SKM-1 treated with dmso at 0.1 percent for 144 hours (cell line): ENCODE results near the gene PRKAR2B.

Source experiments
- DNase-seq: peaks from one replicate; lab custom pipeline; 2025; ENCODE audit not compliant: unreplicated experiment; lab: John Stamatoyannopoulos, UW

The PRKAR2B gene

DNA sequence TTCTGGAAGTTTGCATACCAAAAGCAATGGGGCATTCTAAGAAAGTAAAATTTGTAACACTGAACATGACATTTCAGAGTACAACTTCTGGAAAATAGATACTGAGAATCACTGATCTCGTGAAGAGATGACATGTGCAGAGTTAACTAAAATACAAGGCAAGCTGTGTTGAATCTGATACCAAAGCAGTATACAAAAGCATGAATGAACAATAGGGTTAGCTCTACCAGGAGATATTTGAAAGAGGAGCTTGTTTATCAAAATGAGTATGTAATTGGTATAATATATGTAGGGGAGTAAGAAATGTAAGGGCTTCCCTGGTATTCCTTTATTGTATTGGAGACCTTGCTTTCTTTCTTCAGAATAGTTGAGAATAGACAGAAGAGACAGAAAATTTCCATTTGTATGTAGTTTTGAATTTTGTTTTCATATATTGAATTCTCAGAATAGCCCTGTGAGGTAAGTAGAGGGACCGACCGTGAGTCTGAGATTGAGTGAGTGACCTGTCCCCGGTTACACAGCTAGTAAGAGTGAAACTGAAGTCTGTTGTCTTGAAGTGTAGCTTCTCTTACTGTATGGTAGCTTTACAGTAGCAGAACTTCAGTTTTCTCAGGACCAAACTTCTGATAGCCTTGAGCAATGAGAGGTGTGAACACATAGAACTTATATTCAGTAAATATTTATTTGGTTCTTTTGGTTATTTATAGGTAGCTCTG is 129.3 kb downstream of the PRKAR2B start:
- DNase-seq = no peak

- no peak for DNase-seq
Measured at GRCh38 chr7:107179326-107180164, 135.0 kb downstream of the PRKAR2B start.

DNA sequence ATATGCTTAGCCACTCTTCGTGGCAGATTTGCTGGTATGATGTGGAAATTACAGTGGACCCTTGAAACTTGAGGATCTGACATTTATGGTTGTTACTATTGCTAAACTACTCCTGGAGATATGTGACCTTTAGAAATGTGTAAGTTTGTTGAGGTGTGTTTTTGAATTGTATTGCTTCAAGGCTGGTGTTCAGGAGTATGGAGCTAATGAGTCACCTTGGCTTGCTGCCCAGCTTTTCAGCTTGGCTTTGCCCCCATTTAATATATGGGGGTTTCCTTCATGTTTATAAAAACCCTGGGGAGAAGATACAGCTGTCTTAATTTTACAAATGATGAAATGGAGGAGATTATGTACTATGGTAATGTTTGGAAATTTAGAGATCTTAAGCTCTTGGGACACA is 135.9 kb downstream of the PRKAR2B start:
- DNase-seq = no peak

GRCh38 chr7:107181172-107181571 is 136.7 kb downstream of the PRKAR2B start:
- no peak for DNase-seq

- DNase-seq = no peak
Measured at GRCh38 chr7:107185716-107186115, 141.2 kb downstream of the PRKAR2B start.

DNA sequence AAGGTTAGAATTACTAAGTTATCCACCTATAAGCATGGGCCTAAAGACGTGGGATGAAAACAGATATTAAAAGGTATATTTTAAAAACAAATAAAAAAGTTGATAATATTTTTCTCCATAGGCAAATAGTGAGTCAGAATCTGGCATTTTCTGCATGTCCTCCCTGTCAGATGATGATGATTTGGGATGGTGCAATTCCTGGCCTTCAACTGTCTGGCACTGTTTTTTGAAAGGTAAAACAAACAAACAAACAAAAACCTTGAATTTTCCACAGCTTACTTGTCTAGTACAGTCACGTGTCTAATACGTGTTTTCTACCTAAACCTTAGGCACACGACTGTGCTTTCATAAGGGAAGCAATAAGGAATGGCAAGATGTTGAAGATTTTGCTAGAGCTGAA is 141.7 kb downstream of the PRKAR2B start:
- no peak for DNase-seq

DNA sequence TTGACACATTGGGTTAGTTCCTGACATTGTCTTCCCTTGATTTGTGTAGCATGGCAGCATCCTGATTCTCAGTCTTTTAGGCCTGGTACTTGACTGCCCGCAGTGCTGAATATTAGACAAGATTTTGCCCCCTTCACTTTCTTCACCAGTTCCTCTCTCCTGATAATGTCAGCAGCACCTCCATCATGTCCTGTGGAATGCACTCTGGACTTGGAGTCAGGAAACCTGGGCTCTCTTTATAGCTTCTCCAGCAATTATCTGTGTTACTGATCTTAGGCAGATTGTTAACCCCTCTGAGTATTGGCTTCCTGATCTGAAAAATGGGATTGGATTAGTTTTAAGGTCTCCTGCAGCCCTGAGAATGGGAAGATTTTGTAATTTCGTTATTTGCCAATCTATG is 143.3 kb downstream of the PRKAR2B start:
- no peak for DNase-seq

- no peak for DNase-seq
Measured at GRCh38 chr7:107190090-107190489, 145.6 kb downstream of the PRKAR2B start.

DNA sequence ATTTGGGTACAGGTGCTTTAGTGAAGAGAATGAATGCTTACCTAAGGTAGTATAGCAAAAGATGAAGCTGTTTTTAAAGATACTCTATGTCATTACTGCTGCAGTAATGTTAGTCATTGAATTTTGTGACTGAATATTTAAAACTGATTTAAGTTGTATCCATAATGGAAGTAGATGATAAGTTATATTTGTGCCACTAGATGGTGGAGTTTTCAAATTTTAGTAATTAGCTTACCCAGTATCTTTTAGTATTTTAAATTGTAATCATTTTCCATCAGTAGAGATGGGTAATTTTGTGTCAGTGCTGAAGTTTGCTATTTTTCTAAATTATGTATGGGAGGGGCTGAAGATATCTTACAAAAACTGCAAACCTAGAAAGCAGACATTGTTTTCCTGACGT is 149.5 kb downstream of the PRKAR2B start:
- no peak for DNase-seq

DNA sequence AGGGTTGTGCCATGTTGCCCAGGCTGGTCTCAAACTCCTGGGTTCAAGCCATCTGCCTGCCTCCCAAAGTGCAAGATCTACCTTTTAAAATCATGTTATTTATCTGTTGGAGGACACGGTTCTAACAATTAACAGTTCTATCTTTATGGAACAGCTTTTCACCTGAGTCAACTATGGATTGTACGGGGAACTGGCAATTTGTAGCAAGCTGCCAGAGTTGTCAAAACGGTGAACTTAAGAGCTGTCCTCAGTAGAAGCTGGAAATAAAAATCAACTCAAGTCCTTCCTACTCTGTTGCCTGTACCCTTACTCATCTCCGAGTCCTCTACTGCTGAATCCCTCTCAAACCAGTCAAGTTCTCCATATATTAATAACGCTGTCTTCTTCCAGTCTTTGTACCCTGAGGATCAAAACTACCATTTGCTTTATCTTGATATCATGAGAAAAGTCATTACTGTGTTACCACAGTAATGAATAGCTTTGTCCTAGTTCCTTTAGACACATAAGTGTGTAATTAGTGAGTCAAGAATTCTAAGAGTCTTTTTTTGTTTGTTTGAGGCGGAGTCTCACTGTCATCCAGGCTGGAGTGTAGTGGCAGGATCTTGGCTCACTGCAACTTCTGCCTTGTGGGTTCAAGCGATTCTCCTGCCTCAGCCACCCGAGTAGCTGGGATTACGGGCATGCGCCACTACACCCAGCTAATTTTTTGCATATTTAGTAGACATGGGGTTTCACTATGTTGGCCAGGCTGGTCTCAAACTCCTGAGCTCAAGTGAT is 152.5 kb downstream of the PRKAR2B start:
- no peak for DNase-seq

GRCh38 chr7:107201795-107202450 is 157.4 kb downstream of the PRKAR2B start:
- DNase-seq = no peak

DNA sequence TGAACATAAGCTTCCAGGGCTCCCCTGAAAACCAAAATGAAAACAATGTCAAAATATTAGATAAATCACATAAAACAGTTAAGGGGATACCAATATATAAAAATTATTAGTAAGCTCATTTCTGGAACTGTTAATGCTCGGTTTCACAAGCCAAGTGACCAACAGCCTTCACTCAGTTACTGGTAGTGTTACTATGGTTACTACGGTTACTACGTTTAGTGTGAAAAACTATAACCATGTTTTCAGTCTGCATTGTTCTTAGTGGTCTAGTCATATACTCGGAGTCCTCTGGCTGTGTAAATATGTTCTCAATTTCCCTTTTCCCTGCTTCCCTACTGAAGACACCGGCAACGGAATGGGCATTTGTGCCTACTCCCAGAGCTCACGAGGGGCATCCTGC is 159.1 kb downstream of the PRKAR2B start:
- DNase-seq = no peak

DNA sequence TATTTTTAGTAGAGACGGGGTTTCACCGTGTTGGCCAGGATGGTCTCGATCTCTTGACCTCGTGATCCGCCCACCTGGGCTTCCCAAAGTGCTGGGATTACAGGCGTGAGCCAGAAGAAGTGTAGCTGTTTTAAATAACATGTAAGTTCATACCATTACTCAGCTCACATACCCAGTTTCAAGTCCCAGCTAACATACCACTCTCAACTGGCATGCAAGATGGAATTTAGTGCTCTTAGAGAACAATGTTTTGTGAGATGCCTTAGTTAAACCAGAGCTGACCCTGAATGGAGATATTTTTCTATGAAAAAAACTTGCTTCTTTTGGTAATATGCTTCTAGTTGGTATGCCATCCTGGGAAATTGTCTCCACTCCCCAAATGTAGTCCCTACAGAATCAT is 161.6 kb downstream of the PRKAR2B start:
- DNase-seq = no peak

GRCh38 chr7:107206706-107207105 is 162.2 kb downstream of the PRKAR2B start:
- DNase-seq = no peak

DNA sequence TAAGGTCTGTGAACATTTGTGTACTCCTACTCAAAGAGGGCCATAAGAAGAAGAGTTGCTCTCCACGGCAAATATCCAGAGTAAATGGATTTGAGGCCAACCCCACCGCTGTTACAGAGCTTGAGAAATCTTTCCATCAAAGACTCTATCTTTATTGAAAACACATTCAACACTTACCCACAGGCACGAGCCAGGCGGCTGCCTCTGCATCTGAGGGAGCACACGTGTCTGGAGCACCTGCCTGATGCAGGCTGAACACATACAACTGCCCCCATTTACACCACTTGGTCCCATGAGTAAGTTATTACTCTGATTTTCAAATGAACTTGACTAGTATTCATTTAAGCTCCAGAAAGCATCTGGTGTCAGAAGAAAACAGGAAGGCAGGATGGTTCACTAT is 163.0 kb downstream of the PRKAR2B start:
- no peak for DNase-seq

DNA sequence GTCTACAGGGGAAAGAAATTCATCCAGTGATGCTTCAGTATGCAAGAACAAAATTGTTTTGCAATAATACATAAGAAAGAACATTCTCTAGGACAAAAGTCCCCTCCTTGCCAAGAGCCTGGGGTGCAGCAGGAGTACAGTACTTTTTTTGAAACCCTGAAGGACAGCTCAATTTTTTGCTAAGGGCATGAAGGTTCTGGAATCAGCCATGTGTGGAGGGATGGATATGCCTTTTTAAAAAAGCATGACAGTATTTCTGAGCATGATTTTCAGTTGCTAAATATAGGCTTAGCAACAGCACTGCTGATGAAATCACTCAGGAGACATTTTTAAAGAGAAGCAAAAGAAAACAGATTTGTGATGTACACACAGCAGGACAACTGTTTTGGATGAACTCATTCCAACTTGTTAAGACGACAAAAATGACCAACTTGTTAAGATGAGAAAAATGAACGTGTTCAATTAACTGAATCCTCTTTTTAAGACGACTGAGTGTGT is 163.6 kb downstream of the PRKAR2B start:
- no peak for DNase-seq

DNA sequence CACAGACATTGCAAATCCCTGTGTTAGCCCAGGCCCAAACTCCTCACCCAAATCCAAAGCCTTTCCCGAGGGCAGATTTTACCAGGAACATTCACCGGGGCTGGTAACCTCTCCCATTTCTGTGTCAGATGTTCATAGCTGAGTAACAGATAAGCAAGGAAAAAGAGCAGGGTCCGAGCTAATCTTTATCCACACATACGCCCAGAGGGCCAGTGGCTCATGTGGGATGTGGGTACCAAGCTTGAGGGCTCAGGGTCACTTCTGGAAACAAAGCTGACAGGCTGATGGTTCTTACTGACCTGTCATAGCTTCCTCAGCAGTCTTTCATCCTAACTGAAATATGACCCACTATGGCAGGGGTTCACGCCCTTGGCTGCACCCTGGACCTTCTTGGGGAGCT is 164.1 kb downstream of the PRKAR2B start:
- no peak for DNase-seq

DNA sequence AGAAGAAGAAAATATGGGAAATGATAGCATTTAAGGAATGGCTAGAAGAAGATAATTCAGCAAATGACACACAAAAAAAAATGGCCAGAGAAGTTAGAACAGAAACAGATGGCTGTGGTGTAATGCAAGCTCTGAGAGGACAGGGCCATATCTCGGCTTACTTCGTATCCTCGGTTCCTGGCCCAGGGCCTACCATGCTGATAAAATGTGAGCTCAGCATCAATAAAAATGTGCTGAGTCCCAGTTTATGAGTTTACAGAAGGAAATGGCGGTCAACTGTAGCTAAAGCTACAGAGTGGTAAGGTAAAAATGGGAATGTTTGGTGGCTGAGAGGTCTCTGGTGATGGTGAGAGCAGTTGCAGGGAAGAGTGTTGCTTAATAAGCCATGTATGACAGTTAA is 165.1 kb downstream of the PRKAR2B start:
- DNase-seq = no peak

- DNase-seq = no peak
Measured at GRCh38 chr7:107210400-107210799, 165.9 kb downstream of the PRKAR2B start.
